Panc1 (cell line): ENCODE data around the gene CA12. TPM values are rescaled to one million over a fixed set of nuclear protein-coding genes. Genes with fewer than 3 reads are reported as not detected.

Experiments
- ATAC-seq: fragments of 200-7000 bp; cut with Tn5 transposase; 2 replicates; pipeline ENCODE4 v1.9.1; 2020; ENCODE audit warnings: mild to moderate bottlenecking, moderate library complexity
- BruUV-seq: library from RNA; stranded (reverse); fragments of 400-500 nt; replicated peaks from 2 replicates; lab custom pipeline; 2021; lab: Mats Ljungman, UMichigan
- CTCF ChIA-PET: fragments of 300-600 bp; sonication (Branson Sonifier 250); formaldehyde crosslinking; loops from one replicate; lab custom pipeline; 2022; ENCODE audit warnings: antibody characterized with exemption; lab: Charles Lee
- POLR2A ChIA-PET: fragments of 300-600 bp; sonication (Branson Sonifier 250); formaldehyde crosslinking; loops from one replicate; lab custom pipeline; 2022; ENCODE audit warnings: antibody characterized with exemption; lab: Charles Lee
- DNase-seq: peaks from one replicate; pipeline ENCODE4 v3.0.0-alpha.2; 2010; ENCODE audit warnings: low read depth, low spot score
- H3K27ac ChIP-seq: 2 replicates; pipeline ENCODE4 v1.5.1; 2011; ENCODE audit warnings: mild to moderate bottlenecking, low read length, inconsistent platforms
- H3K27me3 ChIP-seq: fragments of 200-500 bp; sonication (Bioruptor generic); 2 replicates; pipeline ENCODE4 v1.6.0; 2014; ENCODE audit warnings: low read length, inconsistent platforms; ENCODE audit not compliant: control insufficient read depth, insufficient read depth
- H3K36me3 ChIP-seq: fragments of 200-500 bp; sonication (Bioruptor generic); 2 replicates; pipeline ENCODE4 v1.5.1; 2014; ENCODE audit warnings: inconsistent platforms, mild to moderate bottlenecking, low read length, moderate library complexity; ENCODE audit not compliant: control insufficient read depth, insufficient read depth
- H3K4me1 ChIP-seq: 2 replicates; pipeline ENCODE4 v1.5.1; 2011; ENCODE audit warnings: inconsistent platforms, mild to moderate bottlenecking, low read length, moderate library complexity; ENCODE audit not compliant: control insufficient read depth, insufficient read depth
- H3K4me3 ChIP-seq, 2 experiments: 2 replicates each; pipeline ENCODE4 v1.5.1; 2011 to 2012; ENCODE audit warnings: low read depth in 2 of 2, low read length in 2 of 2, mild to moderate bottlenecking in 2 of 2, inconsistent platforms in 1 of 2, moderate library complexity in 1 of 2
- H3K9me3 ChIP-seq: fragments of 200-500 bp; sonication (Bioruptor generic); 2 replicates; pipeline ENCODE4 v1.5.1; 2014; ENCODE audit warnings: low read depth, mild to moderate bottlenecking, inconsistent platforms, low read length, moderate library complexity; ENCODE audit not compliant: control insufficient read depth, insufficient read depth
- POLR2AphosphoS5 ChIP-seq: IDR thresholded peaks from 2 replicates; pipeline ENCODE4 v1.6.1; 2012; ENCODE audit warnings: mild to moderate bottlenecking, low read depth, low read length, moderate library complexity
- SIN3A ChIP-seq: IDR thresholded peaks from 2 replicates; pipeline ENCODE4 v1.6.1; 2012; ENCODE audit warnings: low read depth, mild to moderate bottlenecking, low read length, moderate library complexity, borderline replicate concordance; ENCODE audit not compliant: insufficient read depth
- TCF7L2 ChIP-seq: IDR thresholded peaks from 2 replicates; pipeline ENCODE4 v1.6.1; 2011; ENCODE audit warnings: mild to moderate bottlenecking, low read depth, low read length, inconsistent platforms
- in situ Hi-C: cut with HindIII; loops from 2 replicates; pipeline ENCODE4 v1.10.0; 2016; ENCODE audit warnings: low sequenced_read_pairs, low pct_unique_long_range_greater_than_20kb
- intact Hi-C: fragments of 100-400 bp; cut with micrococcal nuclease; formaldehyde crosslinking; loops from one replicate; pipeline ENCODE4 v1.10.0; 2022; ENCODE audit not compliant: unreplicated experiment
- total RNA-seq: library from RNA; stranded (reverse); gene quantifications from one replicate; pipeline ENCODE4 v1.2.1, GENCODE V29; 2021; ENCODE audit not compliant: unreplicated experiment
- TF ChIP-seq, protein P1 (sequence below): fragments of 450-650 bp; IDR thresholded peaks from 2 replicates; pipeline ENCODE4 v1.5.1; 2017; ENCODE audit warnings: mild to moderate bottlenecking
- TF ChIP-seq, protein P2 (sequence below), 2 experiments: IDR thresholded peaks; 2 replicates each; pipeline ENCODE4 v1.6.1; 2011 to 2012; ENCODE audit warnings: low read depth in 2 of 2, control low read depth in 1 of 2, low read length in 1 of 2, mild to moderate bottlenecking in 1 of 2, moderate library complexity in 1 of 2; ENCODE audit not compliant: insufficient read depth in 1 of 2

The CA12 gene
- total RNA-seq, 1 experiment from 2014 or later: 0.74 TPM

DNA sequence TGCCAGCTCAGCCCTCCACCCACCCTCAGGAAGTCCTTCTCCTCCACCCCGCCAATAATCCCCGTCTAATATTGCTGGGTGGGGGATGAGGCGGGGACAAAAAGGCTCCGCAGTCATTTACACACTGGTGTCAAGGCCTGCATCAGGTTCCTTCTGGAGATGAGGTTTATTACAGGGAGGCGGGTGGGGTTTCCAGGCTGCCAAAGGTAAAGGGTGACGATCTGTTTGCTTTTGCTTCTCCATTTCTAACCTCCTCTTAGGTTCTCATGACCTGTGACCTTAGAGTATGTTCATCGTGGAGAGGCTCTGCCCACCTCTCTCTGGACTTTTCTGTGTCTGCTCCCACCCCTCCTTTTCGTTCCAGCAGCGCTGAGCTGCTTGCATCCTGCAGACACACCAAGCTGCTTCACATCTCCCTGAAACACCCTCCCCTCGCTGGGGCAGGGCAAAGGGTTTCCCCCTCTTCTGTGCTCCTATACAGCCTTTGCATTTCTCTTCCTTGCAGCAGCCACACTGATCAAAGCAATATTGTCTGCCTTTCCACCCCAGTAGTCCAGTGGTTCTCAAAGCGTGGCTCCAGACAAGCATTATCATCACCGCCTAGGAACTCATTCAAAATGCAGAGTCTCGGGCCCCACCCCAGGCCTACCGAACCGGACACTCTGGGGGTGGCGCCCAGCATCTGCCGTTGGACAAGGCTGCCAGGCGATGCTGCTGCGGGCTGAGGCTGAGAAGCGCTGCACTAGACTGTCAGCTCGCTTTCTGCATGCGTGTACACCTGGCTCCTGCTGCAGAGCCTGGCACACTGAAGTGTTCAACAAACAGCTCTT lies 26.6 kb downstream of the CA12 start:
- Histone ChIP-seq H3K27me3 (no peaks in the 10 kb centered on the region), H3K4me1 (no peaks in the 10 kb centered on the region), H3K9me3 (no peaks in the 10 kb centered on the region), H3K4me3 (no peak overlapping the region), H3K27ac (no peak overlapping the region), H3K36me3 (no peaks in the 10 kb centered on the region)
- TF ChIP-seq TCF7L2 (no peak), SIN3A (no peak), POLR2AphosphoS5 (no peak)
- TF ChIP-seq, protein P1, sequence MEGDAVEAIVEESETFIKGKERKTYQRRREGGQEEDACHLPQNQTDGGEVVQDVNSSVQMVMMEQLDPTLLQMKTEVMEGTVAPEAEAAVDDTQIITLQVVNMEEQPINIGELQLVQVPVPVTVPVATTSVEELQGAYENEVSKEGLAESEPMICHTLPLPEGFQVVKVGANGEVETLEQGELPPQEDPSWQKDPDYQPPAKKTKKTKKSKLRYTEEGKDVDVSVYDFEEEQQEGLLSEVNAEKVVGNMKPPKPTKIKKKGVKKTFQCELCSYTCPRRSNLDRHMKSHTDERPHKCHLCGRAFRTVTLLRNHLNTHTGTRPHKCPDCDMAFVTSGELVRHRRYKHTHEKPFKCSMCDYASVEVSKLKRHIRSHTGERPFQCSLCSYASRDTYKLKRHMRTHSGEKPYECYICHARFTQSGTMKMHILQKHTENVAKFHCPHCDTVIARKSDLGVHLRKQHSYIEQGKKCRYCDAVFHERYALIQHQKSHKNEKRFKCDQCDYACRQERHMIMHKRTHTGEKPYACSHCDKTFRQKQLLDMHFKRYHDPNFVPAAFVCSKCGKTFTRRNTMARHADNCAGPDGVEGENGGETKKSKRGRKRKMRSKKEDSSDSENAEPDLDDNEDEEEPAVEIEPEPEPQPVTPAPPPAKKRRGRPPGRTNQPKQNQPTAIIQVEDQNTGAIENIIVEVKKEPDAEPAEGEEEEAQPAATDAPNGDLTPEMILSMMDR: no peak
- TF ChIP-seq, protein P2, sequence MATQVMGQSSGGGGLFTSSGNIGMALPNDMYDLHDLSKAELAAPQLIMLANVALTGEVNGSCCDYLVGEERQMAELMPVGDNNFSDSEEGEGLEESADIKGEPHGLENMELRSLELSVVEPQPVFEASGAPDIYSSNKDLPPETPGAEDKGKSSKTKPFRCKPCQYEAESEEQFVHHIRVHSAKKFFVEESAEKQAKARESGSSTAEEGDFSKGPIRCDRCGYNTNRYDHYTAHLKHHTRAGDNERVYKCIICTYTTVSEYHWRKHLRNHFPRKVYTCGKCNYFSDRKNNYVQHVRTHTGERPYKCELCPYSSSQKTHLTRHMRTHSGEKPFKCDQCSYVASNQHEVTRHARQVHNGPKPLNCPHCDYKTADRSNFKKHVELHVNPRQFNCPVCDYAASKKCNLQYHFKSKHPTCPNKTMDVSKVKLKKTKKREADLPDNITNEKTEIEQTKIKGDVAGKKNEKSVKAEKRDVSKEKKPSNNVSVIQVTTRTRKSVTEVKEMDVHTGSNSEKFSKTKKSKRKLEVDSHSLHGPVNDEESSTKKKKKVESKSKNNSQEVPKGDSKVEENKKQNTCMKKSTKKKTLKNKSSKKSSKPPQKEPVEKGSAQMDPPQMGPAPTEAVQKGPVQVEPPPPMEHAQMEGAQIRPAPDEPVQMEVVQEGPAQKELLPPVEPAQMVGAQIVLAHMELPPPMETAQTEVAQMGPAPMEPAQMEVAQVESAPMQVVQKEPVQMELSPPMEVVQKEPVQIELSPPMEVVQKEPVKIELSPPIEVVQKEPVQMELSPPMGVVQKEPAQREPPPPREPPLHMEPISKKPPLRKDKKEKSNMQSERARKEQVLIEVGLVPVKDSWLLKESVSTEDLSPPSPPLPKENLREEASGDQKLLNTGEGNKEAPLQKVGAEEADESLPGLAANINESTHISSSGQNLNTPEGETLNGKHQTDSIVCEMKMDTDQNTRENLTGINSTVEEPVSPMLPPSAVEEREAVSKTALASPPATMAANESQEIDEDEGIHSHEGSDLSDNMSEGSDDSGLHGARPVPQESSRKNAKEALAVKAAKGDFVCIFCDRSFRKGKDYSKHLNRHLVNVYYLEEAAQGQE (IDR thresholded peaks at IDR 0.05; ENCODE audit: insufficient read depth in 1 of 2, low read depth in 2 of 2, low read length in 1 of 2): no peak
- DNase-seq: no peak
- ChIA-PET POLR2A (no interaction called here), CTCF (no interaction called here)
- intact Hi-C loops: no loop called here
- in situ Hi-C loops: no loop called here
- ATAC-seq: no peak
- BruUV-seq: no TSS peak

DNA sequence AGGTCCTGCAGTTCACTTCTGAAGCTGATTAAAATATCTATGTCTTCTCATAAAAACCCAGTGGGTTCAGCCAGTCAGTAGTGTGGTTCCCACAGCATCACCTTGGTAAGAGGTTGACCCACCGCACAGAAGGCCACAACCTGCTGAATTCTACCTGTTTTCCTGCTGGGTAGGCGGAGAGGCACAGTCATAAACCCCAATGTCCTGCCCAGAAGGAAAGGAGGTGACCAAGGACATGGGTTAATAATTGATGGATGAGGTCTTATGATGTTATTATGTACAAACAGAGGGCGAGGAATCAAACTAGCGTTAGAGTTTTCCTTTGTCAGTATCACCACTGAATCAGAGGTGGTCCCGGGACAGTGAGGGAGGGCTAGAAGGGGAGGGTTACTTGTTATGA lies 27.8 kb downstream of the CA12 start:
- no peak for ATAC-seq
- TF ChIP-seq SIN3A (no peak), POLR2AphosphoS5 (no peak), TCF7L2 (no peak)
- TF ChIP-seq, protein P2 (IDR thresholded peaks at IDR 0.05; ENCODE audit: insufficient read depth in 1 of 2, low read depth in 2 of 2, low read length in 1 of 2): no peak
- TF ChIP-seq, protein P1: no peak
- Histone ChIP-seq H3K36me3 (no peaks in the 10 kb centered on the region), H3K27me3 (no peaks in the 10 kb centered on the region), H3K27ac (no peak overlapping the region), H3K4me3 (no peak overlapping the region), H3K4me1 (no peaks in the 10 kb centered on the region), H3K9me3 (no peaks in the 10 kb centered on the region)
- ChIA-PET POLR2A (no interaction called here), CTCF (no interaction called here)
- no TSS peak for BruUV-seq
- in situ Hi-C loops (no loop called here), intact Hi-C loops (no loop called here)
- no peak for DNase-seq
